GM10266 (cell line): Measurements from ENCODE around the gene HOXB4.
A peak's percentile ranks its signal among the peaks of the same experiment; 100 is the strongest.

Experiments used
- DNase-seq: peaks from one replicate; pipeline ENCODE4 v3.0.0; 2012; ENCODE audit errors: extremely low spot score
- CTCF ChIP-seq: IDR thresholded peaks from 2 replicates; pipeline ENCODE4 v1.5.1; 2012; ENCODE audit warnings: mild to moderate bottlenecking, low read depth; ENCODE audit not compliant: control insufficient read depth, insufficient read depth; ENCODE audit errors: missing control alignments

The HOXB4 gene

GRCh38 chr17:48562934-48563333 lies 15.2 kb downstream of the HOXB4 start:
- DNase-seq = no peak
- TF ChIP-seq CTCF = no peak

GRCh38 chr17:48561884-48562810 lies 16.0 kb downstream of the HOXB4 start:
- DNase-seq = no peak
- peak; percentile 4 for TF ChIP-seq CTCF

GRCh38 chr17:48559840-48560817 lies 18.0 kb downstream of the HOXB4 start:
- no peak for DNase-seq
- no peak for TF ChIP-seq CTCF

- no peak for TF ChIP-seq CTCF
- no peak for DNase-seq
These were observed 18.9 kb downstream of the HOXB4 start for GRCh38 chr17:48559122-48559839.

GRCh38 chr17:48558831-48559121 lies 19.4 kb downstream of the HOXB4 start:
- no peak for TF ChIP-seq CTCF
- DNase-seq = no peak

GRCh38 chr17:48558057-48558830 lies 19.9 kb downstream of the HOXB4 start:
- no peak for DNase-seq
- TF ChIP-seq CTCF = no peak
